Omental fat pad (tissue), 4 donors: ENCODE measurements around the gene ROBO4. TPM values are rescaled to one million over a fixed set of nuclear protein-coding genes. Genes with fewer than 3 reads are reported as not detected.

Experiments used
- ATAC-seq: fragments of 150-250 bp; one replicate; pipeline ENCODE4 v1.9.1; 2016; ENCODE audit warnings: mild to moderate bottlenecking, moderate library complexity; ENCODE audit not compliant: low FRiP score
- DNase-seq: peaks from one replicate; pipeline ENCODE4 v3.0.0-alpha.2; 2019; ENCODE audit warnings: low spot score
- CTCF ChIP-seq, 3 donors: fragments of 450-650 bp; IDR thresholded peaks; one replicate each; pipeline ENCODE4 v1.5.1; 2016 to 2017; ENCODE audit warnings: antibody characterized with exemption in 3 of 3, mild to moderate bottlenecking in 3 of 3, moderate library complexity in 2 of 3
- total RNA-seq, 4 donors: library from RNA; depleted of rRNA; stranded (reverse); fragments of >200 nt; gene quantifications; one replicate each; pipeline ENCODE4 v1.1.0, GENCODE V29; 2016

The ROBO4 gene
- total RNA-seq, 4 donors from 2014 or later = 31.7 to 152 (median 75.2) TPM

- no peak for DNase-seq
- TF ChIP-seq CTCF (IDR thresholded peaks at IDR 0.05) = no peak
- ATAC-seq = no peak
Measured at GRCh38 chr11:124899383-124900145, 1.9 kb upstream of the ROBO4 start.

GRCh38 chr11:124898711-124899110 is 1.0 kb upstream of the ROBO4 start:
- DNase-seq (no peak), ATAC-seq (peak; percentile 17)
- no peak for TF ChIP-seq CTCF (IDR thresholded peaks at IDR 0.05)

GRCh38 chr11:124898263-124898680 is 607 bp upstream of the ROBO4 start:
- DNase-seq (no peak), ATAC-seq (peak; percentile 62)
- TF ChIP-seq CTCF (IDR thresholded peaks at IDR 0.05) = no peak

GRCh38 chr11:124896821-124897391 is 759 bp downstream of the ROBO4 start:
- no peak for DNase-seq
- peak; percentile 74 for ATAC-seq
- no peak for TF ChIP-seq CTCF (IDR thresholded peaks at IDR 0.05)

GRCh38 chr11:124896071-124896750 is 1.5 kb downstream of the ROBO4 start:
- ATAC-seq = no peak
- no peak for TF ChIP-seq CTCF (IDR thresholded peaks at IDR 0.05)
- no peak for DNase-seq

- DNase-seq (no peak), ATAC-seq (no peak)
- TF ChIP-seq CTCF (IDR thresholded peaks at IDR 0.05) = no peak
Measured at GRCh38 chr11:124895471-124895971, 2.1 kb downstream of the ROBO4 start.
